ENCODE results near the gene SLX4IP. TPM values are rescaled to one million over a fixed set of nuclear protein-coding genes. Genes with fewer than 3 reads are reported as not detected.

The SLX4IP gene
- polyA plus RNA-seq, 3 donors: 0.76 to 2.5 (median 1.1) TPM

DNA sequence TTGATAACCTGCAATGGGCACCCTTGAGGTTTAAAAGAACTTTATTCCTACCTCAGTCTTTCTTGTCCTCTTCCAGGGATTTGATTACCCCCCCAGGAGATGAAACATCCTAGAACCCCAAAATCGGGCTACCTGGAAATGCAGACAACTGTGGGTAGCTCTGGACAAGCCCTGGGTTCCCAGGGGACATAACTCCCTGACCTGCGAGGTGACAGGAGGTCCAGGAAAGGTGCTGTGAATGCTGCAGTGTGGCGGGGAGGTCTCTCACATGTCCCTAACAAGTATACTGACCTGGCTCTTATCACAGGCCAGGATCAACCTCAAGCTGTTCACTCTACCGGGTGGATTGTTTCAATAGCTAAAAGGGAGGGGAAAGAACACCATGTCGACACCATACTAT, 227.0 kb downstream of the SLX4IP start:
- peaks cover 32 to 49% of the 10 kb centered on the region in 2 donors for H3K36me3 ChIP-seq (replicated peaks in 1 of 2; ENCODE audit: control insufficient read depth in 1 of 2, insufficient read depth in 2 of 2, low read length in 2 of 2)
- no peak overlapping the region for H3K9ac ChIP-seq (ENCODE audit: insufficient read depth, low read length, poor library complexity, severe bottlenecking)
- H3K4me3 ChIP-seq (replicated peaks in 1 of 3; ENCODE audit: low read depth in 2 of 3, low read length in 3 of 3): no peak overlapping the region
- H3K79me2 ChIP-seq (ENCODE audit: insufficient read depth, low read length): no peaks in the 10 kb centered on the region
- no peaks in the 10 kb centered on the region for H3K9me3 ChIP-seq (replicated peaks in 1 of 2; ENCODE audit: control insufficient read depth in 1 of 2, insufficient read depth in 1 of 2, low read length in 2 of 2)
- peaks cover 70 to 73% of the 10 kb centered on the region in 2 donors for H3K36me3 Mint-ChIP-seq
- no peak overlapping the region for H2AFZ ChIP-seq (ENCODE audit: insufficient read depth, low read depth, low read length, poor library complexity, severe bottlenecking)
- no peaks in the 10 kb centered on the region for H3K27me3 ChIP-seq (ENCODE audit: control insufficient read depth in 2 of 2, insufficient read depth in 2 of 2, low read length in 2 of 2)
- peaks cover 49% of the 10 kb centered on the region for H4K20me1 ChIP-seq (ENCODE audit: insufficient read depth, low read length)
- H3K4me3 Mint-ChIP-seq: no peak overlapping the region
- H3K4me2 ChIP-seq (replicated peaks; ENCODE audit: extremely low read depth, low read length, poor library complexity, severe bottlenecking): no peak overlapping the region
- WGBS (ENCODE audit: insufficient coverage): 100% methylated on average over 2 of the region's 5 CpGs
- H3K4me1 Mint-ChIP-seq: peaks cover 17% of the 10 kb centered on the region
- H3K27me3 Mint-ChIP-seq (ENCODE audit: low read depth in 3 of 3): peaks cover 3 to 19% (median 11%) of the 10 kb centered on the region in 3 donors
- TF ChIP-seq, protein P1, sequence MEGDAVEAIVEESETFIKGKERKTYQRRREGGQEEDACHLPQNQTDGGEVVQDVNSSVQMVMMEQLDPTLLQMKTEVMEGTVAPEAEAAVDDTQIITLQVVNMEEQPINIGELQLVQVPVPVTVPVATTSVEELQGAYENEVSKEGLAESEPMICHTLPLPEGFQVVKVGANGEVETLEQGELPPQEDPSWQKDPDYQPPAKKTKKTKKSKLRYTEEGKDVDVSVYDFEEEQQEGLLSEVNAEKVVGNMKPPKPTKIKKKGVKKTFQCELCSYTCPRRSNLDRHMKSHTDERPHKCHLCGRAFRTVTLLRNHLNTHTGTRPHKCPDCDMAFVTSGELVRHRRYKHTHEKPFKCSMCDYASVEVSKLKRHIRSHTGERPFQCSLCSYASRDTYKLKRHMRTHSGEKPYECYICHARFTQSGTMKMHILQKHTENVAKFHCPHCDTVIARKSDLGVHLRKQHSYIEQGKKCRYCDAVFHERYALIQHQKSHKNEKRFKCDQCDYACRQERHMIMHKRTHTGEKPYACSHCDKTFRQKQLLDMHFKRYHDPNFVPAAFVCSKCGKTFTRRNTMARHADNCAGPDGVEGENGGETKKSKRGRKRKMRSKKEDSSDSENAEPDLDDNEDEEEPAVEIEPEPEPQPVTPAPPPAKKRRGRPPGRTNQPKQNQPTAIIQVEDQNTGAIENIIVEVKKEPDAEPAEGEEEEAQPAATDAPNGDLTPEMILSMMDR (IDR thresholded peaks at IDR 0.05): no peak
- no peak overlapping the region for H3K27ac ChIP-seq (ENCODE audit: low read depth in 1 of 2, low read length in 2 of 2)
- peaks cover 0 to 3% (median 0%) of the 10 kb centered on the region in 7 donors for H3K9me3 Mint-ChIP-seq
- intact Hi-C loops (cut with micrococcal nuclease): no loop called here
- no peak overlapping the region for H3K27ac Mint-ChIP-seq
- H3K4me1 ChIP-seq (ENCODE audit: control insufficient read depth in 1 of 2, insufficient read depth in 2 of 2, low read length in 2 of 2): peaks cover 11 to 14% of the 10 kb centered on the region in 2 donors
- no peak for DNase-seq

- Histone ChIP-seq H2AFZ (ENCODE audit: insufficient read depth, low read depth, low read length, poor library complexity, severe bottlenecking) (no peak overlapping the region), H3K9me3 (replicated peaks in 1 of 2; ENCODE audit: control insufficient read depth in 1 of 2, insufficient read depth in 1 of 2, low read length in 2 of 2) (no peaks in the 10 kb centered on the region), H3K4me3 (replicated peaks in 1 of 3; ENCODE audit: low read depth in 2 of 3, low read length in 3 of 3) (no peak overlapping the region), H3K27ac (ENCODE audit: low read depth in 1 of 2, low read length in 2 of 2) (no peak overlapping the region), H3K36me3 (replicated peaks in 1 of 2; ENCODE audit: control insufficient read depth in 1 of 2, insufficient read depth in 2 of 2, low read length in 2 of 2) (peaks cover 25 to 42% of the 10 kb centered on the region in 2 donors), H3K9ac (ENCODE audit: insufficient read depth, low read length, poor library complexity, severe bottlenecking) (no peak overlapping the region), H3K4me2 (replicated peaks; ENCODE audit: extremely low read depth, low read length, poor library complexity, severe bottlenecking) (no peak overlapping the region), H3K27me3 (ENCODE audit: control insufficient read depth in 2 of 2, insufficient read depth in 2 of 2, low read length in 2 of 2) (no peaks in the 10 kb centered on the region), H3K4me1 (ENCODE audit: control insufficient read depth in 1 of 2, insufficient read depth in 2 of 2, low read length in 2 of 2) (peaks cover 11 to 14% of the 10 kb centered on the region in 2 donors), H3K79me2 (ENCODE audit: insufficient read depth, low read length) (no peaks in the 10 kb centered on the region), H4K20me1 (ENCODE audit: insufficient read depth, low read length) (peaks cover 56% of the 10 kb centered on the region)
- Mint-ChIP-seq H3K36me3 (peaks cover 70 to 72% of the 10 kb centered on the region in 2 donors), H3K27ac (peak overlapping the region in 2 of 7 donors; percentile 8 to 59), H3K27me3 (ENCODE audit: low read depth in 3 of 3) (peaks cover 3 to 19% (median 11%) of the 10 kb centered on the region in 3 donors), H3K4me3 (peak overlapping the region in 1 of 2 donors; percentile 55), H3K9me3 (peaks cover 0 to 3% (median 0%) of the 10 kb centered on the region in 7 donors), H3K4me1 (peaks cover 17% of the 10 kb centered on the region)
- intact Hi-C loops (cut with micrococcal nuclease): no loop called here
- whole genome bisulfite sequencing (ENCODE audit: insufficient coverage): 64% methylated on average over 7 of the region's 10 CpGs
- peak; percentile 21 to 45 (median 40) for DNase-seq
- TF ChIP-seq, protein P1 (IDR thresholded peaks at IDR 0.05): no peak
Observed at GRCh38 chr20:10662661-10663458, 227.8 kb downstream of the SLX4IP start.

Data from CD14-positive monocyte (primary cell).